Neuronal stem cell (in vitro differentiated cells): Measurements from ENCODE around the gene ANKRD42.

Experiments
- DNase-seq: peaks from one replicate; pipeline ENCODE4 v3.0.0-alpha.2; 2013; ENCODE audit warnings: low spot score
- H2AFZ ChIP-seq: one replicate; pipeline ENCODE4 v1.6.1; 2013; ENCODE audit warnings: mild to moderate bottlenecking, low read length, inconsistent platforms
- H2AK5ac ChIP-seq: 2 replicates; pipeline ENCODE4 v1.6.1; 2013; ENCODE audit warnings: low read depth, mild to moderate bottlenecking, inconsistent platforms, low read length, moderate library complexity, mixed read lengths
- H2BK120ac ChIP-seq: 2 replicates; pipeline ENCODE4 v1.6.1; 2013; ENCODE audit warnings: low read depth, mild to moderate bottlenecking, inconsistent platforms, low read length, moderate library complexity, mixed read lengths
- H2BK12ac ChIP-seq: one replicate; pipeline ENCODE4 v1.6.1; 2013; ENCODE audit warnings: low read length, inconsistent platforms
- H2BK15ac ChIP-seq: 2 replicates; pipeline ENCODE4 v1.6.1; 2013; ENCODE audit warnings: mild to moderate bottlenecking, low read length, inconsistent platforms, mixed read lengths
- H2BK5ac ChIP-seq: one replicate; pipeline ENCODE4 v1.6.1; 2013; ENCODE audit warnings: inconsistent platforms, mild to moderate bottlenecking, low read length, moderate library complexity
- H3K14ac ChIP-seq: one replicate; pipeline ENCODE4 v1.6.1; 2013; ENCODE audit warnings: low read length, inconsistent platforms
- H3K18ac ChIP-seq: 2 replicates; pipeline ENCODE4 v1.6.1; 2013; ENCODE audit warnings: low read length, inconsistent platforms
- H3K23ac ChIP-seq: 2 replicates; pipeline ENCODE4 v1.6.1; 2013; ENCODE audit warnings: low read depth, mild to moderate bottlenecking, mixed read lengths, low read length, inconsistent platforms; ENCODE audit not compliant: poor library complexity
- H3K27ac ChIP-seq: replicated peaks from 3 replicates; pipeline ENCODE4 v1.5.1; 2013; ENCODE audit warnings: low read length, inconsistent platforms
- H3K27me3 ChIP-seq, 3 experiments: 2 replicates each; pipeline ENCODE4 v1.6.1; 2013; ENCODE audit warnings: low read length in 3 of 3, mild to moderate bottlenecking in 2 of 3, inconsistent platforms in 1 of 3, low read depth in 1 of 3, mixed read lengths in 1 of 3, moderate library complexity in 1 of 3; ENCODE audit not compliant: control insufficient read depth in 3 of 3, insufficient read depth in 3 of 3
- H3K36me3 ChIP-seq, 2 donors: replicated peaks in 1 of 2; 2 replicates each; pipeline ENCODE4 v1.6.1; 2013; ENCODE audit warnings: low read length in 2 of 2; ENCODE audit not compliant: control insufficient read depth in 2 of 2, insufficient read depth in 2 of 2
- H3K4ac ChIP-seq: 2 replicates; pipeline ENCODE4 v1.6.1; 2013; ENCODE audit warnings: inconsistent platforms, mild to moderate bottlenecking, low read length, moderate library complexity
- H3K4me1 ChIP-seq, 2 donors: 1 replicate in 1 of 2; 2 replicates in 1 of 2; pipeline ENCODE4 v1.6.1; 2013; ENCODE audit warnings: low read length in 2 of 2, low read depth in 1 of 2; ENCODE audit not compliant: control insufficient read depth in 2 of 2, insufficient read depth in 1 of 2
- H3K4me2 ChIP-seq: one replicate; pipeline ENCODE4 v1.6.1; 2013; ENCODE audit warnings: mild to moderate bottlenecking, low read length, inconsistent platforms; ENCODE audit not compliant: insufficient read depth, poor library complexity, severe bottlenecking
- H3K4me3 ChIP-seq, 2 donors: 2 replicates each; pipeline ENCODE4 v1.5.1; 2013; ENCODE audit warnings: low read length in 2 of 2, mild to moderate bottlenecking in 2 of 2, inconsistent platforms in 1 of 2, moderate library complexity in 1 of 2
- H3K79me1 ChIP-seq: one replicate; pipeline ENCODE4 v1.6.1; 2013; ENCODE audit warnings: low read depth, mild to moderate bottlenecking, inconsistent platforms, low read length, moderate library complexity
- H3K9ac ChIP-seq: one replicate; pipeline ENCODE4 v1.6.1; 2013; ENCODE audit warnings: mild to moderate bottlenecking, low read depth, low read length, inconsistent platforms; ENCODE audit not compliant: poor library complexity
- H3K9me3 ChIP-seq, 2 donors: replicated peaks in 1 of 2; 2 replicates each; pipeline versions ENCODE3 to v1.6.1; 2013; ENCODE audit warnings: low read length in 2 of 2, mild to moderate bottlenecking in 2 of 2, inconsistent platforms in 1 of 2, low read depth in 1 of 2, mixed read lengths in 1 of 2, moderate library complexity in 1 of 2; ENCODE audit not compliant: control insufficient read depth in 2 of 2, insufficient read depth in 1 of 2
- H4K8ac ChIP-seq: one replicate; pipeline ENCODE4 v1.6.1; 2013; ENCODE audit warnings: low read depth, mild to moderate bottlenecking, inconsistent platforms, low read length, moderate library complexity
- H4K91ac ChIP-seq: one replicate; pipeline ENCODE4 v1.6.1; 2013; ENCODE audit warnings: low read length, low read depth, mild to moderate bottlenecking, inconsistent platforms; ENCODE audit not compliant: poor library complexity
- WGBS, 2 donors: extraction: QIAGEN DNeasy Blood & Tissue Kit; methylation state at CpG; one replicate each; pipeline ENCODE4 v1.1.7; 2013; ENCODE audit warnings: missing lambda C conversion rate in 2 of 2, mixed read lengths in 1 of 2; ENCODE audit not compliant: insufficient read length in 2 of 2, insufficient replicate concordance in 1 of 2; ENCODE audit errors: extremely low coverage in 2 of 2; 5-methylcytosine and 5-hydroxymethylcytosine counted together

ANKRD42 gene

GRCh38 chr11:83252266-83252665 lies 58.8 kb downstream of the ANKRD42 start:
- Histone ChIP-seq H3K36me3 (peaks cover 2 to 17% of the 10 kb centered on the region in 2 donors), H2BK15ac (no peak overlapping the region), H3K14ac (no peak overlapping the region), H3K4me1 (no peaks in the 10 kb centered on the region), H3K4me2 (no peak overlapping the region), H3K9ac (no peak overlapping the region), H4K8ac (no peak overlapping the region), H4K91ac (no peak overlapping the region), H3K27ac (no peak overlapping the region), H3K18ac (no peak overlapping the region), H3K9me3 (no peaks in the 10 kb centered on the region), H3K79me1 (no peaks in the 10 kb centered on the region), H2BK5ac (no peak overlapping the region), H3K23ac (no peak overlapping the region), H2AFZ (no peak overlapping the region), H3K27me3 (no peaks in the 10 kb centered on the region), H3K4ac (no peak overlapping the region), H2BK120ac (no peak overlapping the region), H2AK5ac (no peak overlapping the region), H2BK12ac (no peak overlapping the region), H3K4me3 (no peak overlapping the region)
- WGBS, 2 donors, result no CpG with 5 or more reads among the region's 2 CpGs
- DNase-seq, result no peak

GRCh38 chr11:83252941-83253340 lies 59.4 kb downstream of the ANKRD42 start:
- H3K27ac ChIP-seq, result no peak overlapping the region
- no peak overlapping the region for H2BK120ac ChIP-seq
- no peak overlapping the region for H3K9ac ChIP-seq
- H3K9me3 ChIP-seq, result no peaks in the 10 kb centered on the region
- H2AFZ ChIP-seq, result no peak overlapping the region
- peaks cover 5 to 23% of the 10 kb centered on the region in 2 donors for H3K36me3 ChIP-seq
- no peak overlapping the region for H3K14ac ChIP-seq
- H3K4ac ChIP-seq, result no peak overlapping the region
- no peak overlapping the region for H2BK12ac ChIP-seq
- no peak overlapping the region for H3K18ac ChIP-seq
- H3K23ac ChIP-seq, result no peak overlapping the region
- H2BK5ac ChIP-seq, result no peak overlapping the region
- no peaks in the 10 kb centered on the region for H3K27me3 ChIP-seq
- no peaks in the 10 kb centered on the region for H3K79me1 ChIP-seq
- no CpG with 5 or more reads among the region's 2 CpGs for WGBS, 2 donors
- H3K4me3 ChIP-seq, result no peak overlapping the region
- H3K4me1 ChIP-seq, result peaks cover 0 to 1% of the 10 kb centered on the region in 2 donors
- H3K4me2 ChIP-seq, result no peak overlapping the region
- no peak for DNase-seq
- H4K8ac ChIP-seq, result no peak overlapping the region
- no peak overlapping the region for H4K91ac ChIP-seq
- H2BK15ac ChIP-seq, result no peak overlapping the region
- H2AK5ac ChIP-seq, result no peak overlapping the region

DNA sequence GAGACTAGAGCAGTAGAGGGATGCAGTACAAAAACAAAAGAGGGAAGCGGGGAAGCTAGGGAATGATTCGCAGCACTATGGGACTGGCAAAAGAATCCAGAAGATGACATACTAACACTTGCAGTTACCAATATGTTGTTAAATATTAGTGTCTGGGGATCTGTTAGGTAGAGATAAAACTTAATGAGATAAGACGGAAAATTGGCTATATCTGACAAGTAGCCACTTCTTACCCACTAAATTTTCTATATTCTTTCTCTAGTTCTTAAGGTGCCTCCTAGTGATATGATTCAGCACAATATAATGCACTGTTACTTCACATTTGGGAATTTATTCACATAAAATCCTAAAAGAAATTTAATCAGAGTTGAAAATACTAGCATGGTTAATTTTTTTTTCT lies 61.9 kb downstream of the ANKRD42 start:
- H2BK12ac ChIP-seq, result no peak overlapping the region
- no peak overlapping the region for H3K4me2 ChIP-seq
- WGBS, 2 donors, result no CpG with 5 or more reads among the region's 3 CpGs
- no peak overlapping the region for H3K27ac ChIP-seq
- no peak overlapping the region for H3K4me3 ChIP-seq
- no peak overlapping the region for H3K14ac ChIP-seq
- no peak overlapping the region for H4K91ac ChIP-seq
- no peak overlapping the region for H3K18ac ChIP-seq
- H3K4ac ChIP-seq, result no peak overlapping the region
- no peaks in the 10 kb centered on the region for H3K27me3 ChIP-seq
- no peak for DNase-seq
- no peak overlapping the region for H2BK5ac ChIP-seq
- H3K36me3 ChIP-seq, result peaks cover 8 to 48% of the 10 kb centered on the region in 2 donors
- H2AFZ ChIP-seq, result no peak overlapping the region
- H4K8ac ChIP-seq, result no peak overlapping the region
- H3K4me1 ChIP-seq, result peaks cover 0 to 1% of the 10 kb centered on the region in 2 donors
- no peaks in the 10 kb centered on the region for H3K9me3 ChIP-seq
- H3K79me1 ChIP-seq, result no peaks in the 10 kb centered on the region
- H3K23ac ChIP-seq, result no peak overlapping the region
- no peak overlapping the region for H2BK15ac ChIP-seq
- no peak overlapping the region for H3K9ac ChIP-seq
- no peak overlapping the region for H2BK120ac ChIP-seq
- H2AK5ac ChIP-seq, result no peak overlapping the region

- Histone ChIP-seq H3K9me3 (no peaks in the 10 kb centered on the region), H3K36me3 (peaks cover 8 to 62% of the 10 kb centered on the region in 2 donors), H3K4ac (no peak overlapping the region), H3K14ac (no peak overlapping the region), H3K79me1 (no peaks in the 10 kb centered on the region), H2AFZ (no peak overlapping the region), H3K23ac (no peak overlapping the region), H2AK5ac (no peak overlapping the region), H4K91ac (no peak overlapping the region), H2BK120ac (no peak overlapping the region), H2BK15ac (no peak overlapping the region), H4K8ac (no peak overlapping the region), H2BK12ac (no peak overlapping the region), H3K18ac (no peak overlapping the region), H3K9ac (no peak overlapping the region), H3K4me3 (no peak overlapping the region), H3K4me1 (peaks cover 0 to 1% of the 10 kb centered on the region in 2 donors), H3K27ac (no peak overlapping the region), H2BK5ac (no peak overlapping the region), H3K27me3 (no peaks in the 10 kb centered on the region), H3K4me2 (no peak overlapping the region)
- no peak for DNase-seq
- WGBS, 2 donors, result no CpG with 5 or more reads among the region's 3 CpGs
Measured at GRCh38 chr11:83256602-83257340, 63.3 kb downstream of the ANKRD42 start.
